Measurements from ENCODE around the gene STEAP3.

- TF ChIP-seq POLR2A (IDR thresholded peaks at IDR 0.05) (no peak), CTCF (IDR thresholded peaks at IDR 0.05) (no peak)
These were observed 56.0 kb downstream of the STEAP3 start for GRCh38 chr2:119279666-119280065.
